Right lung (tissue), 5 donors: ENCODE data around the gene OPRL1. TPM values are rescaled to one million over a fixed set of nuclear protein-coding genes. Genes with fewer than 3 reads are reported as not detected.
A peak's percentile ranks its signal among the peaks of the same experiment; 100 is the strongest.

Experiments
- DNase-seq, 2 donors: peaks; one replicate each; pipeline ENCODE4 v3.0.0-alpha.2; 2013
- polyA plus RNA-seq, 5 donors: library from polyadenylated mRNA; unstranded; fragments of 120-200 nt; gene quantifications; one replicate each; pipeline versions ENCODE4 v1.2.1 to v1.2.3, GENCODE V29; 2013; ENCODE audit warnings: inconsistent platforms in 1 of 5, low replicate concordance in 1 of 5; ENCODE audit not compliant: insufficient read length in 5 of 5, insufficient read depth in 1 of 5

OPRL1 gene
- polyA plus RNA-seq, 5 donors, result 1.8 to 2.6 (median 2.4) TPM

DNA sequence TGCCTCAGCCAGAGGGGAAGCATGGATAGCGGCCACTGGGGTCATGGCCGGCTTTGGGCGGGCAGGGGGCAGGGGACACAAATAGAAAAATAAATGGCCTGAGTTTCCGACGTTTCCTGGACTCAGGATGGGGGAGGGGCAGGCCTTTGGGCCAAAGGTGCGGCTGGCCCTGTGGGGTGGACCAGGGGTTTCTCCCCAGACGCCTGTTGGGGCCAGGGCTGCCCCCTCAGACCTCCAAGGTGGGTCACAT lies 23.3 kb upstream of the OPRL1 start:
- DNase-seq, result no peak

DNA sequence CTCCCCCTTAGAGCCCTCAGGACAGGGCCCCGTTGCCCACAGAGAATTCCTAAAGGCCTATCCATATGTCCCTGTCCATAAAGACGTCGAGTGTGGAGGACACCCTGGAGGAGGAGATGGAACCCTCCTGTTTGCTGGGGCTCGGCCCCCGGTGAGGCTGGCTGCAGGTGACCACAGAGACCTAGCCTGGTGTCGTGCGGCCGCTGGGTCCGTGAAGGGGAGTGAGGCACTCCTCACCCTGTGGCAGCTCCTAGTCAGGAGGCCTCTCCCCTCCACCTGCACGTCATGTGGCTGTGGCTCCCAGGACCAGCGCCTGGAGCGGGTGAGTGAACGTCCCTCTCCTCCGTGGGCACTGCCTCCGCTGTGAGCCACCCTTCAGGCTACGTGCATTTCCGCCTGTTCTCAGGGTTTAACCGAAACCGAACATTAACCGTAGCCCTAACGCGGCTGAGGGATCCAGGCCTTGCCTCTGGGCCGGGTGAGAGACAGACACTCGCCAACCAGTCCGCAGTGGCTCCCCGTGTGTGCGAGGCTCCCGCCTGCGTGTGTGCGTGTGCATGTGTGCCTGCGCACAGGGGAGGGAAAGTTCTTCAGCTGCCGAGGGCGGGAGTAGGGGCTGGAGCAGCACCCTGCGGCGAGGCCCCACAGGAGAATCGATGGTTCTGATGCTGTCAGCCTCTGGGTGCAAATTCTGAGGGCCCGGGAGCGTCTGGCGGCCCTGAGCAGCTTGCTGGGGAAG lies 22.8 kb upstream of the OPRL1 start:
- DNase-seq, result no peak

GRCh38 chr20:64057628-64058498 lies 22.0 kb upstream of the OPRL1 start:
- DNase-seq, result no peak

GRCh38 chr20:64058536-64058935 lies 21.3 kb upstream of the OPRL1 start:
- DNase-seq, result no peak

GRCh38 chr20:64062276-64062595 lies 17.6 kb upstream of the OPRL1 start:
- DNase-seq, result no peak

GRCh38 chr20:64062596-64063388 lies 17.1 kb upstream of the OPRL1 start, which contains the start of gene TCEA2:
TSS of gene TCEA2 (plus strand) at chr20:64063198. CDS start at chr20:64063313, 115 bp downstream.
- peak; percentile 95 to 96 for DNase-seq

- no peak for DNase-seq
Measured at GRCh38 chr20:64063389-64064144, 16.3 kb upstream of the OPRL1 start.

DNA sequence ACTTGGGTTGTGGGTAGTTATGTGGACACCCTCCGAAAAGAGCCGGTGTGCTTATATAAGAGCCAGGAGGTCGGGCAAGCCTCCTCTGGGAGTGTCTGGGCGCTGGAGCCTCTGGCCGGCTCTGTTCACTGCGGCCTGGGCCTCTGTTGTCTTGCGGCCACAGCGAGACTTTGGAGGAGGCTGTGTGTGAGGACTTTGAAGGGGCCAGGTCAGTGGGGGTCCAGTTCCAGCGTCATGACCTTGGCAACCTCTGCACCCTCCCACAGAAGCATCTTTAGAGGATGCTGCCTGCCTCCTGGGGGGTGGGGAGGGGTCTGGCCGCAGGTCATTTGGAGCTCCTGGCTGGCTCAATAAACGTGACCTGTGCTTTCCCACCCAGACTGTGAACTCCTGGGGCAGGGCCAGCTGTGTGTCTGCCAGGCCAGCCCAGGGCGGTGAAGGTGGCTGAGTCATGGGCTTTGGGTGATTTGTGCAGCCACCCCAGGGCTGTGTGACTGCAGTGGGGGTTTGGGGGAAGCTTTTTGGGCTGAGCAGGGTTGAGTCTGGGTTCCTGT lies 15.7 kb upstream of the OPRL1 start:
- no peak for DNase-seq

DNA sequence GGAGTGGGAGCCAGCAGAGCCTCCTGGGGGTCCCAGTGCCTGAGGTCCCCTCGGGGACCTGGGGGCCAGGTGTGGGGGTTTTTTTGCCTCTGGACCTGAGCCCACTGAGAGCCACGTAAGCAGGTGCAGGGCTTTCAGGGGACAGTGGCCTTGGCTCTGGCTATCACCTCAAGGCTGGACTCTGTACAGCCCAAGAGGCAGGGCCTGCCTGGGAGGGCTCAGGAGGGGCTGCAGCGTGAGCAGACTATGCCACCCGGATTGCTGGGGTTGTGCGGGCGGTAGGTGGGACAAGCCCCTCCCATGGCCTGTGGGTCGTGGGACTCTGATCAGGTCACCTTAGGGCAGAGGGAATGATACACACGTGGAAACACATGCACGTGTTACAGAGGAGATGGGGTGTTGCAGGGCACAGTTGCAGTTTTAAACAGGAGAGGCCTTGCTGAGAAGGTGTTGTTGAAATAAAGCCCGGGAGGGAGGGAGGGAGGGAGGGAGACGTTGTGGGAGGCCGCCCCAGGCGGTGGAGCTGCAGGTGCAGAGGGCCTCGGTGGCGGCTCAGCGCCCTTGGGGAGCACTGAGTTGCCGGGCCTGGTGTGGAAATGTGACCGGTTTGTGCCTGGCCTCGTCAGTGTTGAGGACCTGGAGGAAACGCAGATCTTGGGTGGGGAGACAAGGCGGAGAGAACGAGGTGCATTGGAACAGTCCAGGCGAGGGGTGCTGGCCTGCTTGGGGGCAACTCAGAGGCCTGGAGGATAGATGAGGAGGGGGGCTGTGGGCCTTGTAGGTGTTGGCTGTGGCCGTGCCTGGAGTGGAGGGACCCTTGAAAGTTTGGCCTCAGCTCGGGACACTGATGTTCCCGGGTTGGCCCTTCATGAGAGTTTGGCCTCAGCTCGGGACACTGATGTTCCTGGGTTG lies 14.6 kb upstream of the OPRL1 start:
- no peak for DNase-seq

DNA sequence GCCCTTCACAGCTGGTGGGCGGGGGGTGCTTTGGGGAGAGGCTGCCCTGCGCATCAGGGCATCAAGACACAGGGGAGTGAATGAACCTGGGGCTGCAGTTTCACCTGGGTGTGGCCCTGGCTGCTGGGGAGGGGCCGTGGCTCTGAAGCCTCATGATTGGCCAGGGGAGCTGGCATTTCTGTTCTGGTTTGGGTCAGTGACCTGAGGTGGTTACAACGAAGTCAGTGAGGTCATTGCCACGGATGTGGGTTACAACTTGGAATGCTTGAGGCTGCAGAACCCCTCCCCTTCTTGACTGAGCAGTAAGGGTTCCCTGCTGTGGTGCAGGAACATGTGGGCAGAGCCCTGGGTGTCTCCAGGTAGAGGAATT lies 13.9 kb upstream of the OPRL1 start:
- no peak for DNase-seq

DNA sequence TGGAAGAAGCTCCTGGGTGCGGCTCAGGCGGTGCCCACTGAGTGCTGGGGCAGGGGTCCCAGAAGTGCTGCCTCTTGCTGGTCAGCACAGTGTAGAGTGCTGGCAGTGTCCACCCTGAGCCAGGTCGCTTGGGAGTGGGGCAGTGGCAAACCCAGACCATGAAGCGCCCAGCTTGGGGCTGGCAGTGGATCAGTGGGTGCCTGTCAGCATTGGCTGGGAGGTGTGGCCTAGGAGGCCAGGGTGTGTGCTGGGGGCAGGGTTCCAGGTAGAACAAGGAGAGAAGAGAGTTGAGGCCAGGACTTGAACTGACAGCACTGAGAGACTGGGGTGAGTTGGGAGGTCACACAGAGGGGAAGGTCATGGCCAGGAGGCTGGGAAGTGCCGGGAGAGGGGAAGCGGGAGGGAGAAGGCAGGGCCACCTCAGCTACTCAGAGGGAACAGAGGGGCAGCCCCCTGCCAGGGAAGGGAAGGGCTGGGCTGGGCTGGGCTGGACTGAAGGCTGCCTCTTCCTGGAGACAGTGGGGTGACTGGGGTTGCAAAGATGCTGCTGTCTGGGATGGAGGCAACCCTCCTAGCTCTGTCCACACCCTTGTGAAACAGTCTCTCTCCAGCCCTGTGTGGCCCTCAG lies 12.8 kb upstream of the OPRL1 start:
- no peak for DNase-seq

DNA sequence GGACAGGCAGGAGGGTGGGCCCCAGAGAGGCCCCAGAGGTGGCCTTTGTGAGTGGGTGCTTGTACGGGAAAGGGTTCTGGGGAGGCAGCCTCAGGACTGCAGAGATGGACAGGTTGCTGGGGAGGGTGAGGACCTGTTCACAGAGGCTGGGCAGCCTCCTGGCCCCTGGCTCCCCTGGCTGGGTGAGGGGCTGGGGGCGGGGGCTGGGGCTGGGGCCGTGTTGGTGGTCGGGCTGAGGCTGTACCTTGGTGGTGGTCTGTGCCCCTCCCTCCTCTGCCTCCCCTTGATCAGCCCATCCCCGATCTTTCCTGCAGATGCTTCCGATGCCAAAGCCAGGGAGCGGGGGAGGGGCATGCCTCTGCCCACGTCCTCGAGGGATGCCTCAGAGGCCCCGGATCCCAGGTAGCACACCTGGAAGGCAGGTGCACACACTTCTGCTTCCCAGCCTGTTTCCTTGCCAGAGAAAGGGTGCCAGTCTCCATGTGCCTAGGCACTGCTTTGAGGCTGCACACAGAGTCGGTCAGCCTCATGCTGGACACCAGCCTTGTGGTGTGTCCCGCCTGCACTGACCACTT lies 12.1 kb upstream of the OPRL1 start:
- DNase-seq, result no peak

DNA sequence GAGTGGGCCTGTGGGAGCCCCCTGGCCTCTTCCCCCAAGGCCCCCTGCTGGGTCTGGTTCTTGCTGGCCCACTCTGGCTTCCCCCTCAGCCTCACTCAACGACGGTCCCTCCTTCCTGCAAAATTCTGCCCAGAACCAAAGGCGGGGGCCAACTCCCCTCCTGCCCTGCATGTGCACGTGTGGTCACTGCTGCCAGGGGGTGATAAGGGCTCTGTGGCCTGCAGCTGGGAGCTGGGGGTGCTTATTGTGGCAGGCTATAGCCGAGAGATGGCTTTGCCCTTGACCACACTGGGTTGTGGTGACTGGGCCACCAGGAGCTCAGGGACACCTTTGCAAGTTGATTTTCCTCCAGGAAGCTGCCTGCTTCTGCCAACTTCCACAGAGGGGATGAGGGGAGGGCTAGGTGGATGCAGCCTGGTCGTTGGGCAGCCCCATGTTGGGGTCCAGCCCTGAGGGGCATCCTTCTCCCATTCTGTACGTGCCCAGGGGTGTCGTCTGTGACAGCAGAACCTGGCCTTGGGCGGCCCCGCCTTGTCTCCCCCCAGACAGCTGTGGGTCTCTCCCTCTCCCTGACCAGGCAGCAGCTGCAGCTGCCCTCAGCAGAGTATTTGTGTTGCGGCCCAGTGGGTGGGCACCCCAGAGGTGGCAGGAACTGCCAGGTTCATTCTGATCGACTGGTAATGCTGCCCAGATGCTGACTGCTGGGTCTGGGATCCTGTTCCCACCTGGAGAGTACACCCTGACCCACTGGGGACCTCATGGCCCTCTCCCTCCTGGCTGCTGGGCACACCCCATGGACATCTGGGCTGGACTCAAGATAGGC lies 11.3 kb upstream of the OPRL1 start:
- no peak for DNase-seq

GRCh38 chr20:64069209-64069613 lies 10.7 kb upstream of the OPRL1 start:
- DNase-seq, result no peak

DNA sequence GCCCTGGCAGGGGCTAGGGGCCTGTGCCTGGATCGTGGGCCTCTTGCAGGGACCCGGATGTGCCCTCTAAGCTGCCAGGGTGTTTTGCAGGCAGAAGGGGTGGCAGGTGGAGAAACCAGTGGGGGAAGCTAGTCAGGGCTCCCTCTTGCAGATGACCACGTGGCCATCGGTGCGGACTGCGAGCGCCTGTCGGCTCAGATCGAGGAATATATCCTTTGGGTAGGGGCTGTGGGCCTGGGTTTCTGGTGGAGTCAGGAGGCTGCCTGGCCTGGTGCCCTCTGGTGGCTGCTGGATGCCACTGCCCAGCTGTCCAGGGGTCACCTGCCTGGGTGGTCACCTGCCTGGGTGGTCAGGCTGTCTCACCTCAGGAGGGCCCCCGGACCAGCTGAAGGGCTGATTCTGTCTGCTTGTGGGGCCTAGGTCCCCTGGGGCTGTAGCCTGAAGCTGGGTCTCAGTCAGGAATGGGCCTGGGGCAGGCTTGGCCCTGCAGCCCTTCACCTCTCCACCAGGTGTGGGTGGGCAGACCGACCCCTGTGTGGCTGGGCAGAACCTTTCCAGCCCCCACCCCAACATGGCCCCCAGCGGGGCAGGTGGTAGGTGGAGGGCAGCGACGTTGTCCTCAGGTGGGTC lies 10.2 kb upstream of the OPRL1 start:
- DNase-seq, result no peak

- no peak for DNase-seq
Measured at GRCh38 chr20:64070244-64070993, 9.5 kb upstream of the OPRL1 start.
